Measurements from ENCODE around the gene MIAT. TPM values are rescaled to one million over a fixed set of nuclear protein-coding genes. Genes with fewer than 3 reads are reported as not detected.

The MIAT gene
- total and polyA plus RNA-seq, 2 of the 8 experiments (the other 6 are each of a cell fraction or from before 2014, with no cell fraction given) = 27.6 to 36.0 TPM

DNA sequence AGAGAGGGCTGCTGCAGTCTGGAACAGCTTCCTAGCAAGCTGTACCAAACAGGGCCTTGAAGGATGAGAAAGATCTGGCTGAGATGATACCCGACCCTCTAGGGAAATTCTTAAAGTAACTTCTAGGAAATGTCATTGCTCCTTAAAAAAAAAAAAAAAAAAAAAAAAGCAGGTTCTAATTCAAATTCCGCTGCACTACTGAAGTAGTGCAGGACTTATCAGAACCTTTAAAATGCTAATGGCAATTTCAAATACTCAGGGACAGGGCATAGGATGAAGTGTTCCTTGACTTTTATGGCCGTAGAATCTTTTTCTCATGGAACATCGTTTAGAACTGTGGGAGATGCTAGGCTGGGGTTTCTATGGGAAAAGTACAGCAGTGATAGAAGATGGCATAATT, 13.1 kb downstream of the MIAT start (continued):
- TF ChIP-seq, protein P1, sequence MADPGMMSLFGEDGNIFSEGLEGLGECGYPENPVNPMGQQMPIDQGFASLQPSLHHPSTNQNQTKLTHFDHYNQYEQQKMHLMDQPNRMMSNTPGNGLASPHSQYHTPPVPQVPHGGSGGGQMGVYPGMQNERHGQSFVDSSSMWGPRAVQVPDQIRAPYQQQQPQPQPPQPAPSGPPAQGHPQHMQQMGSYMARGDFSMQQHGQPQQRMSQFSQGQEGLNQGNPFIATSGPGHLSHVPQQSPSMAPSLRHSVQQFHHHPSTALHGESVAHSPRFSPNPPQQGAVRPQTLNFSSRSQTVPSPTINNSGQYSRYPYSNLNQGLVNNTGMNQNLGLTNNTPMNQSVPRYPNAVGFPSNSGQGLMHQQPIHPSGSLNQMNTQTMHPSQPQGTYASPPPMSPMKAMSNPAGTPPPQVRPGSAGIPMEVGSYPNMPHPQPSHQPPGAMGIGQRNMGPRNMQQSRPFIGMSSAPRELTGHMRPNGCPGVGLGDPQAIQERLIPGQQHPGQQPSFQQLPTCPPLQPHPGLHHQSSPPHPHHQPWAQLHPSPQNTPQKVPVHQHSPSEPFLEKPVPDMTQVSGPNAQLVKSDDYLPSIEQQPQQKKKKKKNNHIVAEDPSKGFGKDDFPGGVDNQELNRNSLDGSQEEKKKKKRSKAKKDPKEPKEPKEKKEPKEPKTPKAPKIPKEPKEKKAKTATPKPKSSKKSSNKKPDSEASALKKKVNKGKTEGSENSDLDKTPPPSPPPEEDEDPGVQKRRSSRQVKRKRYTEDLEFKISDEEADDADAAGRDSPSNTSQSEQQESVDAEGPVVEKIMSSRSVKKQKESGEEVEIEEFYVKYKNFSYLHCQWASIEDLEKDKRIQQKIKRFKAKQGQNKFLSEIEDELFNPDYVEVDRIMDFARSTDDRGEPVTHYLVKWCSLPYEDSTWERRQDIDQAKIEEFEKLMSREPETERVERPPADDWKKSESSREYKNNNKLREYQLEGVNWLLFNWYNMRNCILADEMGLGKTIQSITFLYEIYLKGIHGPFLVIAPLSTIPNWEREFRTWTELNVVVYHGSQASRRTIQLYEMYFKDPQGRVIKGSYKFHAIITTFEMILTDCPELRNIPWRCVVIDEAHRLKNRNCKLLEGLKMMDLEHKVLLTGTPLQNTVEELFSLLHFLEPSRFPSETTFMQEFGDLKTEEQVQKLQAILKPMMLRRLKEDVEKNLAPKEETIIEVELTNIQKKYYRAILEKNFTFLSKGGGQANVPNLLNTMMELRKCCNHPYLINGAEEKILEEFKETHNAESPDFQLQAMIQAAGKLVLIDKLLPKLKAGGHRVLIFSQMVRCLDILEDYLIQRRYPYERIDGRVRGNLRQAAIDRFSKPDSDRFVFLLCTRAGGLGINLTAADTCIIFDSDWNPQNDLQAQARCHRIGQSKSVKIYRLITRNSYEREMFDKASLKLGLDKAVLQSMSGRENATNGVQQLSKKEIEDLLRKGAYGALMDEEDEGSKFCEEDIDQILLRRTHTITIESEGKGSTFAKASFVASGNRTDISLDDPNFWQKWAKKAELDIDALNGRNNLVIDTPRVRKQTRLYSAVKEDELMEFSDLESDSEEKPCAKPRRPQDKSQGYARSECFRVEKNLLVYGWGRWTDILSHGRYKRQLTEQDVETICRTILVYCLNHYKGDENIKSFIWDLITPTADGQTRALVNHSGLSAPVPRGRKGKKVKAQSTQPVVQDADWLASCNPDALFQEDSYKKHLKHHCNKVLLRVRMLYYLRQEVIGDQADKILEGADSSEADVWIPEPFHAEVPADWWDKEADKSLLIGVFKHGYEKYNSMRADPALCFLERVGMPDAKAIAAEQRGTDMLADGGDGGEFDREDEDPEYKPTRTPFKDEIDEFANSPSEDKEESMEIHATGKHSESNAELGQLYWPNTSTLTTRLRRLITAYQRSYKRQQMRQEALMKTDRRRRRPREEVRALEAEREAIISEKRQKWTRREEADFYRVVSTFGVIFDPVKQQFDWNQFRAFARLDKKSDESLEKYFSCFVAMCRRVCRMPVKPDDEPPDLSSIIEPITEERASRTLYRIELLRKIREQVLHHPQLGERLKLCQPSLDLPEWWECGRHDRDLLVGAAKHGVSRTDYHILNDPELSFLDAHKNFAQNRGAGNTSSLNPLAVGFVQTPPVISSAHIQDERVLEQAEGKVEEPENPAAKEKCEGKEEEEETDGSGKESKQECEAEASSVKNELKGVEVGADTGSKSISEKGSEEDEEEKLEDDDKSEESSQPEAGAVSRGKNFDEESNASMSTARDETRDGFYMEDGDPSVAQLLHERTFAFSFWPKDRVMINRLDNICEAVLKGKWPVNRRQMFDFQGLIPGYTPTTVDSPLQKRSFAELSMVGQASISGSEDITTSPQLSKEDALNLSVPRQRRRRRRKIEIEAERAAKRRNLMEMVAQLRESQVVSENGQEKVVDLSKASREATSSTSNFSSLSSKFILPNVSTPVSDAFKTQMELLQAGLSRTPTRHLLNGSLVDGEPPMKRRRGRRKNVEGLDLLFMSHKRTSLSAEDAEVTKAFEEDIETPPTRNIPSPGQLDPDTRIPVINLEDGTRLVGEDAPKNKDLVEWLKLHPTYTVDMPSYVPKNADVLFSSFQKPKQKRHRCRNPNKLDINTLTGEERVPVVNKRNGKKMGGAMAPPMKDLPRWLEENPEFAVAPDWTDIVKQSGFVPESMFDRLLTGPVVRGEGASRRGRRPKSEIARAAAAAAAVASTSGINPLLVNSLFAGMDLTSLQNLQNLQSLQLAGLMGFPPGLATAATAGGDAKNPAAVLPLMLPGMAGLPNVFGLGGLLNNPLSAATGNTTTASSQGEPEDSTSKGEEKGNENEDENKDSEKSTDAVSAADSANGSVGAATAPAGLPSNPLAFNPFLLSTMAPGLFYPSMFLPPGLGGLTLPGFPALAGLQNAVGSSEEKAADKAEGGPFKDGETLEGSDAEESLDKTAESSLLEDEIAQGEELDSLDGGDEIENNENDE (IDR thresholded peaks at IDR 0.05; ENCODE audit: insufficient replicate concordance, low read length) = no peak
- TF ChIP-seq BRCA1 (IDR thresholded peaks at IDR 0.05; ENCODE audit: low read depth, low read length) = no peak
- TF ChIP-seq TCF12 (IDR thresholded peaks at IDR 0.05; ENCODE audit: low read depth, low read length) = no peak
- no peak for TF ChIP-seq TAF1 (IDR thresholded peaks at IDR 0.05; ENCODE audit: low read depth, low read length)
- no peak for TF ChIP-seq CHD1 (IDR thresholded peaks at IDR 0.05; ENCODE audit: low read depth, low read length)
- no peak for TF ChIP-seq KDM1A (IDR thresholded peaks at IDR 0.05; ENCODE audit: borderline replicate concordance, low read length)
- TF ChIP-seq GABPA (IDR thresholded peaks at IDR 0.05; ENCODE audit: borderline replicate concordance, insufficient read depth, low read length) = no peak
- TF ChIP-seq ASH2L (IDR thresholded peaks at IDR 0.05; ENCODE audit: low read length) = no peak
- TF ChIP-seq EGR1 (IDR thresholded peaks at IDR 0.05; ENCODE audit: borderline replicate concordance, low read depth, low read length) = no peak
- no peak for TF ChIP-seq HDAC6 (IDR thresholded peaks at IDR 0.05; ENCODE audit: low read depth, low read length)
- TF ChIP-seq HDAC2 (IDR thresholded peaks at IDR 0.05; ENCODE audit: borderline replicate concordance in 1 of 2, low read depth in 2 of 2, low read length in 2 of 2) = no peak
- no peak for TF ChIP-seq YY1 (IDR thresholded peaks at IDR 0.05; ENCODE audit: low read depth, low read length)
- TF ChIP-seq CTBP2 (IDR thresholded peaks at IDR 0.05; ENCODE audit: borderline replicate concordance, insufficient read depth, insufficient read length, low read length) = no peak

All from H1 (cell line).